ENCODE data around the gene ADPRH.

The ADPRH gene

DNA sequence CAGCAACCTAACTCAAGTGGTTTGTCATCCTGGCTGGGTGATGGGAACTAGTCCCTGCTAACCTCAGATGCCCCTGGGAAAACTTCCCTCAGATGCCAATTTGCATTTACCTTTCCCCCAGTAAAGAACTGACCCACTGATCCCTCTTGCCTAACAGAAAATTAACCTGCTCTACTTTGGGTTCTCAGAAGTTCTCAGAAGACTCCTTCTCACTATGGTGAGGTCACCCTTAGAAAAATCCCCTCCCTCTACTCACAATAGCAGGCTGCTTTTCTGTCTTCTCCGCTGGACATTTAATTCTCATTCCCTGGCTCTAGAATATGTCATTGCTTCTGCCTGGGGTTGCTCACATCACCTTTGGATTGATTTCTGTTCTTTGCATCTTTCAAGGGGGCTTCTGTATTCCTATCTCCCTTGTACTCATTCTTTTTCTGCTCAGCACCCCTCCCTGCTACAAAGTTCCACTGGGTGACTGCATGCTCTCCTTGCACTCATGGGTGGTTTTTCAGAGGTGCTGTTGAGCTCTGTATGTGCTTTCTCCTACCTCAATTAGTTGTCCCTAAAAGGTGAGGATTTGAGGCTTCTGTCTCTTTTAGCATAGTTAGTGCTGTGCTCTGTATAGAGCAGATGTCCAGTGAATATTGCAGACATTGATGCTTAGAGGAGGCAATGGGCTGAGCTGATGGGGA is 19.3 kb downstream of the ADPRH start:
- DNase-seq, result no peak

GRCh38 chr3:119599558-119600174 is 20.4 kb downstream of the ADPRH start:
- DNase-seq, result no peak

GRCh38 chr3:119600732-119601131 is 21.4 kb downstream of the ADPRH start:
- no peak for DNase-seq

- no peak for DNase-seq
Measured at GRCh38 chr3:119601154-119601553, 21.9 kb downstream of the ADPRH start.

GRCh38 chr3:119602676-119603075 is 23.4 kb downstream of the ADPRH start:
- DNase-seq, result no peak

DNA sequence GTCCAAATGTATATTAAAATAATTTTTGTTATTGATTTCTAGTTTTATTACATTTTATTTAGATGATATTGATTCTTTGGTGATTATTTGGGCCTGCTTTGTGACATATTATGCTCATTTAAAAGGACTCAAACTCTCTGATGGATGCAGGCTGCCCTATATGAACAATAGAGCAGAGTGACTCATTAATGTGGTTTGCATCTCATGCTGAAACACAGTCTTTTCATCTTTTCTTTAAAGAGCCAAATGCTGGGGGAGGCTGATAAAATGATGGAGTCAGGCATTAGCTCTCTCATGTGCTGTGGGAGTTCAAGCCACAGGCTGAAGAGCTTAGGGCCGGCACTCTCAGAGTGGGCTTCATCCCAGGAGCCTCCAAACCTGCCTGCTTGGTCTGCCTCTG is 25.6 kb downstream of the ADPRH start:
- DNase-seq, result no peak

GRCh38 chr3:119608405-119609000 is 29.2 kb downstream of the ADPRH start:
- DNase-seq, result no peak

DNA sequence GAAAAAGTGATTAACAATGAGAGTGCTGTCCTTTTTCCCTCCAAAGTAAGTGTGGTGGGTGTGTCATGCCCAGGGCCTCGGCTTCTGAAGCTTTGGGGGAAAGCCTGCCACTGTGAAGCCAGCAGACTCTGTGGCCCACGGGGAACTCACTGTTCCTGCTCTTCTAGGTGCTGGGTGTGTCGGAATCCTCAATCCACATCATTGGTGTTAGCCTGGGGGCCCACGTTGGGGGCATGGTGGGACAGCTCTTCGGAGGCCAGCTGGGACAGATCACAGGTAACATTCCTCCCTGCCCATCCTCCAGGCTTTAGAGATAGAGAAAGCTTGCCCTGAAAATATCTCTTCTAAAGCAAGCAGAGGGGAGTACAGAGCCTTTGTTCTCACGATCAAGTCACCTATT is 30.0 kb downstream of the ADPRH start:
- no peak for DNase-seq

- no peak for DNase-seq
Measured at GRCh38 chr3:119611664-119612063, 32.4 kb downstream of the ADPRH start.

DNA sequence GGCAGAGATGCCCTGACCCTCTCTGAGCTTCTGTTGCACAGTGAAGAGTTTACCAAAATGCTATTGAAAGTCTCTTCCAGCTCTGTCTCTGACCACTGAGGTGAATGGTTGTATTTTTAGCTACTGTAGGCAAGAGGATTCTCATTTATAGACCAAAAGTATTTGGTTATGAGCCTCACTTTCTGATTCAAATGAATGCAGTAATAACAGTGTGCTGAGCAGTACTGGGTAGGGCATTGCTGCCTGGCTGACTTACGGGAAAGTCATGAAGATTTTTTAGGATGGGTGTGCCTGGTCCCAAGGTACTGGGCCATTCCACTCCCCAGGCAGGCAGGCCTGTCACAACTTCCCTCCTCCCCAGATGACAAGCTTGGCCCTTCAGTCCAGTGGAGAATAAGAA is 33.9 kb downstream of the ADPRH start:
- DNase-seq, result no peak

GRCh38 chr3:119613872-119614271 is 34.6 kb downstream of the ADPRH start:
- DNase-seq, result no peak

DNA sequence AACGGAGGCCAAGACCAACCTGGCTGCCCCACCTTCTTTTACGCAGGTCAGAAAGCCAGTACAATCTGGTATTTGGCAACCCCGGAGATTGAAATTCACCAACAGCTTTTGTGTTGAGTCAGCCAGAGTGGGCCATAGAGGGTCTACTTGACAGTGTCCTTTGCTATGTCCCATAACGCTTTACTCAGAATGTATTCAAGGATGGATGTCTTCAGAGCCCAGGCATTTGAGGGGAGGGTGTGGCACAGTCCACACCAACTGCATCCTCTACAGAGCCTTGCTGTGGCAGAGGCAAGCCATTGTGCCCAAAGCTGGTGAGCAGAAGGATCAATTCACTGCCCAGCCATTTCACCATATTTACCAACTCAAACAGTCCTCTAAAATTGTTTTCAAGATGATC is 36.8 kb downstream of the ADPRH start:
- no peak for DNase-seq

GRCh38 chr3:119619094-119619493 is 39.8 kb downstream of the ADPRH start:
- DNase-seq, result no peak

DNA sequence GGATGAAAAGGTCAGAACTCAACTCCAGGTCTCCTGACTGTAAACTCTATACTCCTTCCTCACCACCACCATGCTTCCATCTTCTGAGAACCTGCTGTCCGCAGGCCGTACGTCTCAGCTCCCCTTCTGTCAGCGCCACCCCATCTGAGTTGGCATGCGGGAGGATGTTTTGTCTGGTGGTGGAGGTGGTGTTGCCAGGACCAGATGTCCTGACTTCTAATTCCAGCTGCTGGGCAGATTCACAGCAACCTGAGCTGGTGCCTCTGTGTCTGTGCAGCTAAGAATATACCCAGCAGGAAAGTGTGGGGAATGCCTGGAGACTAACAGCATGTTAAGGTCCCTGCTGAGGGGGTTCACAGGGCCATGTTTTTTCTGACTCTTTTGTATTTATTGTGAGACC is 41.6 kb downstream of the ADPRH start:
- DNase-seq, result no peak

DNA sequence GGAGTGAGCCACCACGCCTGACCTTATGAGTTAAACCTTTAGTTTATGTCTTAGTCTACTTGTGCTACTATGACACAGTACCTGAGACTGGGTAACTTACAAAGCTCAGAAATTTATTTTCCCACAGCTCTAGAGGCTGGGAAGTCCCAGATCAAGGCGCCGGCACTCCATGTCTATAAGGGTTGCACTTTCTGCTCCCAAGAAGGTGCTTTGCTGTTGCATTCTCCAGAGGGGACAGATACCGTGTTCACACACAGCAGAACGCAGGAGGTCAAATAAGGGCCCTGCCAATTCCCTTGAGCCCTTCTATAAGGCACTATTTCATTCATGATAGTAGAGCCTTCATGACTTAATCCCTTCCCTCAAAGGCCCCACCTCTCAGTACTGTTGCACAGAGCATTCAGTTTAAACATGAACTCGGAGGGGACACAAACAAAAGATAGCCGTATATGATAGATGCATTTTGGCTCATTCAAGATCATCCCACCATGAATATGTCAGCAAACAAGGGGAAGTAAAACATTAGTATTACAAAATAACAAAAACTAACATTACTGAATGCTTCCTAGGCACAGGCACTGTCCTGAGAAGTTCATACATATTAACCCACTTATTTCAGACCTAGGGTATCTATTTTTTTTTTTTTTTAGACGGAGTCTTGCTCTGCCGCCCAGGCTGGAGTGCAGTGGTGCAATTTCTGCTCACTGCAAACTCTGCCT is 44.9 kb downstream of the ADPRH start:
- no peak for DNase-seq

DNA sequence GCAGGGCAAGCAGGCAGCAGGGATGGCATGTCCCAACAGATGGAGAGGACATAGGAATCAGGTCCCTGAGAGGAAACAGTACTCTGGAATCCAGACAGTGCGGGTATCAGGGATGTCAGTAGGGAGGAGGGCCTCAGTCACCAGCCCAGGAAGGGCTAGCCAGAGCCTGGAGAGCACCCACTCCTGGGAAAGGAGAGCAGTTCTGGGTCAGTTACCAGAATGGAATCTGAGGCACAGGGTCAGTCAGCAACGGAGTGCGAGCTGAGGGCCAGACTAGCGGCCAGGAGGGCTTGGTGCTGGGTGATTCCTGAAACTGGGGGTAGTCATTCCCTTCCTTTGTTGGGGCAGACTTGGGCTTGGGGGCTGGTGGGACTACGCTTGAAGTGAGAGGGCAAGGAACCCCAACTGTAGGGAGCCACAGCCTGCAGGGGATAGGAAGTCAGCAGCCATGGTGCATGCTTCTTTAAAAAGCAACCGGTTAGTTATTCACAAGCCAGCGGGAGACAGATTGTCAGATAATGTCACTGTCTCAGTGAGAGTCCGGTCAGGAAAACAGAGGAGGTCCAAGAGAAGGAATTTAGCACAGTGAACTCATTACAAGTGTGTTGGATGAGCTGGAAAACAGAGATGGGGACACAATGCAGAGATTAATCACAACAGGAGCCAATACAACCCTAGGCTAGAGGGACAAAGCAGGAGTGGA is 46.3 kb downstream of the ADPRH start:
- no peak for DNase-seq

- DNase-seq, result no peak
Measured at GRCh38 chr3:119626196-119626595, 46.9 kb downstream of the ADPRH start.

- DNase-seq, result no peak
Measured at GRCh38 chr3:119627461-119627860, 48.2 kb downstream of the ADPRH start.

- no peak for DNase-seq
Measured at GRCh38 chr3:119628390-119628789, 49.1 kb downstream of the ADPRH start.

- DNase-seq, result no peak
Measured at GRCh38 chr3:119628816-119629445, 49.6 kb downstream of the ADPRH start.

- DNase-seq, result no peak
Measured at GRCh38 chr3:119630128-119630879, 51.0 kb downstream of the ADPRH start.

- no peak for DNase-seq
Measured at GRCh38 chr3:119630880-119631329, 51.6 kb downstream of the ADPRH start.
